OCI-LY1 (cell line): ENCODE data around the gene PCDHGA1.

ENCODE experiments used
- H2AFZ ChIP-seq: fragments of 200-600 bp; sonication (generic), shearing (Covaris generic); 2 replicates; pipeline ENCODE4 v1.6.0; 2014; ENCODE audit warnings: antibody characterized with exemption, mild to moderate bottlenecking, low read length
- H3F3A ChIP-seq: fragments of 200-600 bp; sonication (generic), shearing (Covaris generic); 2 replicates; pipeline ENCODE4 v1.6.0; 2014; ENCODE audit warnings: mild to moderate bottlenecking, antibody characterized with exemption, low read length, moderate library complexity; ENCODE audit not compliant: insufficient read depth
- H3K27ac ChIP-seq: fragments of 200-600 bp; sonication (generic); 2 replicates; pipeline ENCODE4 v1.5.1; 2014; ENCODE audit warnings: low read length, mixed run types, mild to moderate bottlenecking, low read depth; ENCODE audit not compliant: poor library complexity, severe bottlenecking
- H3K27me3 ChIP-seq: fragments of 200-600 bp; sonication (generic); 2 replicates; pipeline ENCODE4 v1.6.0; 2014; ENCODE audit warnings: antibody characterized with exemption, mild to moderate bottlenecking, low read length, moderate library complexity; ENCODE audit not compliant: insufficient read depth
- H3K36me3 ChIP-seq: fragments of 200-600 bp; sonication (generic); 2 replicates; pipeline ENCODE4 v1.6.1; 2014; ENCODE audit warnings: mild to moderate bottlenecking, antibody characterized with exemption, low read length, moderate library complexity, mixed read lengths; ENCODE audit not compliant: insufficient read depth
- H3K4me1 ChIP-seq: fragments of 200-600 bp; sonication (generic); 2 replicates; pipeline ENCODE4 v1.5.1; 2014; ENCODE audit warnings: mild to moderate bottlenecking, low read length, moderate library complexity; ENCODE audit not compliant: insufficient read depth, severe bottlenecking
- H3K4me2 ChIP-seq: fragments of 200-600 bp; sonication (generic), shearing (Covaris generic); 2 replicates; pipeline ENCODE4 v1.6.1; 2014; ENCODE audit warnings: low read length
- H3K4me3 ChIP-seq: fragments of 200-600 bp; sonication (generic); 2 replicates; pipeline ENCODE4 v1.5.1; 2014; ENCODE audit warnings: low read length, low read depth, mild to moderate bottlenecking, mixed read lengths; ENCODE audit not compliant: poor library complexity, severe bottlenecking
- H3K79me2 ChIP-seq: fragments of 200-600 bp; shearing (Covaris generic); 2 replicates; pipeline ENCODE4 v1.6.1; 2016; ENCODE audit warnings: mixed run types, low read length, mixed read lengths; ENCODE audit not compliant: insufficient read depth
- H3K9ac ChIP-seq: fragments of 200-600 bp; sonication (generic), shearing (Covaris generic); 2 replicates; pipeline ENCODE4 v1.6.1; 2014; ENCODE audit warnings: mild to moderate bottlenecking, low read length, mixed read lengths
- H3K9me2 ChIP-seq: fragments of 200-600 bp; sonication (generic), shearing (Covaris generic); 2 replicates; pipeline ENCODE4 v1.6.1; 2014; ENCODE audit warnings: low read depth, mild to moderate bottlenecking, low read length, mixed read lengths
- H3K9me3 ChIP-seq: fragments of 200-600 bp; shearing (Covaris generic); 2 replicates; pipeline ENCODE4 v1.6.1; 2014; ENCODE audit warnings: low read length, mixed read lengths
- H4K20me1 ChIP-seq: fragments of 200-600 bp; sonication (generic), shearing (Covaris generic); 2 replicates; pipeline ENCODE4 v1.6.0; 2016; ENCODE audit warnings: mild to moderate bottlenecking, low read length; ENCODE audit not compliant: insufficient read depth
- EZH2 ChIP-seq: fragments of 200-600 bp; sonication (generic), shearing (Covaris generic); IDR thresholded peaks from 2 replicates; pipeline ENCODE4 v1.8.0; 2017; ENCODE audit warnings: borderline replicate concordance, mixed run types, mild to moderate bottlenecking, antibody characterized with exemption, low read length, moderate library complexity, mixed read lengths
- TF ChIP-seq, protein P1 (sequence below): fragments of 200-600 bp; sonication (generic), shearing (Covaris generic); IDR thresholded peaks from 2 replicates; pipeline ENCODE4 v1.5.1; 2017; ENCODE audit warnings: mild to moderate bottlenecking, antibody characterized with exemption, low read length, moderate library complexity, mixed read lengths

The PCDHGA1 gene

DNA sequence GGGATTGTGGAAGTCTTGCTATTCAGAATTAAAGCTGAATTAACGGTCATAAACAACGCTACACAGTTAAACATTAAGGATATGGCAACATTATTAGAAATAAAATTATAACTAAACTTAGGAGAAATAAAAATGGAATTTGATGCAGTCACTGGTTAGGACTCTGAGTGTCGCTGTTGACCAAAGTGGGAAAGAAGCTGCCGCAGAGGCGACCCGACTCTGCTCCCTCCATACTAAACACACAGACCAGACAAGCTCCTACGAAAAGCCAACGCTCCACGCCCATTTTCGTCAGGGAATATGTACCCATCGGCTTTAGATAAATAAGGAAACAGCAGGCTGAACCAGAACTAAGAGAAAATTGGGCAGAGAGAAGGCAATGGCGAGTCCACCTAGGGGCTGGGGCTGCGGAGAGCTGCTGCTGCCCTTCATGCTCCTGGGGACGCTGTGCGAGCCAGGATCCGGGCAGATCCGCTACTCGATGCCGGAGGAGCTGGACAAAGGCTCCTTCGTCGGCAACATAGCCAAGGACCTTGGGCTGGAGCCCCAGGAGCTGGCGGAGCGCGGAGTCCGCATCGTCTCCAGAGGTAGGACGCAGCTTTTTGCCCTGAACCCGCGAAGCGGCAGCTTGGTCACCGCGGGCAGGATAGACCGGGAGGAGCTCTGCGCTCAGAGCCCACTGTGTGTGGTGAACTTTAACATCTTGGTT lies 33.8 kb downstream of the PCDHGA1 start, which contains the start of gene PCDHGA5:
Gene PCDHGA5, plus strand, starts transcription at position 211 of the 709 bp plus-strand sequence. Its CDS starts 169 bp downstream, at position 380.
- Histone ChIP-seq H3K27me3 (no peaks in the 10 kb centered on the region), H3K4me2 (no peak within 1 kb of the TSS), H3K9ac (no peak within 1 kb of the TSS), H3K79me2 (no peaks in the 10 kb centered on the region), H3K27ac (no peak within 1 kb of the TSS), H3K4me1 (no peaks in the 10 kb centered on the region), H3K4me3 (no peak within 1 kb of the TSS), H3K9me2 (no peaks in the 10 kb centered on the region), H3F3A (no peaks in the 10 kb centered on the region), H3K36me3 (no peaks in the 10 kb centered on the region), H2AFZ (no peak within 1 kb of the TSS), H4K20me1 (no peaks in the 10 kb centered on the region), H3K9me3 (peaks cover 37% of the 10 kb centered on the region)
- TF ChIP-seq, protein P1, sequence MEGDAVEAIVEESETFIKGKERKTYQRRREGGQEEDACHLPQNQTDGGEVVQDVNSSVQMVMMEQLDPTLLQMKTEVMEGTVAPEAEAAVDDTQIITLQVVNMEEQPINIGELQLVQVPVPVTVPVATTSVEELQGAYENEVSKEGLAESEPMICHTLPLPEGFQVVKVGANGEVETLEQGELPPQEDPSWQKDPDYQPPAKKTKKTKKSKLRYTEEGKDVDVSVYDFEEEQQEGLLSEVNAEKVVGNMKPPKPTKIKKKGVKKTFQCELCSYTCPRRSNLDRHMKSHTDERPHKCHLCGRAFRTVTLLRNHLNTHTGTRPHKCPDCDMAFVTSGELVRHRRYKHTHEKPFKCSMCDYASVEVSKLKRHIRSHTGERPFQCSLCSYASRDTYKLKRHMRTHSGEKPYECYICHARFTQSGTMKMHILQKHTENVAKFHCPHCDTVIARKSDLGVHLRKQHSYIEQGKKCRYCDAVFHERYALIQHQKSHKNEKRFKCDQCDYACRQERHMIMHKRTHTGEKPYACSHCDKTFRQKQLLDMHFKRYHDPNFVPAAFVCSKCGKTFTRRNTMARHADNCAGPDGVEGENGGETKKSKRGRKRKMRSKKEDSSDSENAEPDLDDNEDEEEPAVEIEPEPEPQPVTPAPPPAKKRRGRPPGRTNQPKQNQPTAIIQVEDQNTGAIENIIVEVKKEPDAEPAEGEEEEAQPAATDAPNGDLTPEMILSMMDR = no peak
- no peak for TF ChIP-seq EZH2

DNA sequence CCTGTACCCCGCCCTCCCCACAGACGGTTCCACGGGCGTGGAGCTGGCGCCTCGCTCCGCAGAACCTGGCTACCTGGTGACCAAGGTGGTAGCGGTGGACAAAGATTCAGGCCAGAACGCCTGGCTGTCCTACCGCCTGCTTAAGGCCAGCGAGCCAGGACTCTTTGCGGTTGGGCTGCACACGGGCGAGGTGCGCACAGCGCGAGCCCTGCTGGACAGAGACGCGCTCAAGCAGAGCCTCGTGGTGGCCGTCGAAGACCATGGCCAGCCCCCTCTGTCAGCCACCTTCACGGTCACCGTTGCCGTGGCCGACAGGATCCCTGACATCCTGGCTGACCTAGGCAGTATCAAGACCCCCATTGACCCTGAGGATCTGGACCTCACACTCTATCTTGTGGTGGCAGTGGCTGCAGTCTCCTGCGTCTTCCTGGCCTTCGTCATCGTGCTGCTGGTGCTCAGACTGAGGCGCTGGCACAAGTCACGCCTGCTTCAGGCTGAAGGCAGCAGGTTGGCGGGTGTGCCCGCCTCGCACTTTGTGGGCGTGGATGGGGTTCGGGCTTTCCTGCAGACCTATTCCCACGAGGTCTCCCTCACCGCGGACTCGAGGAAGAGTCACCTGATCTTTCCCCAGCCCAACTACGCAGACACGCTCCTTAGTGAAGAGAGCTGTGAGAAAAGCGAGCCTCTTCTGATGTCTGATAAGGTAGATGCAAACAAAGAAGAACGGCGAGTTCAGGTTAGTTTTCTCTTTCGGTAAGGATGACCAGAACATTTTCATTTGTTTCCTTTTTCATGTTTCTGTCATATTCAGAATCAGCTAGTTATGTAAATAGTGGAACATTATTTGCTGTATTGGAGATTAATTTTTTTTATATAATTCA lies 35.9 kb downstream of the PCDHGA1 start:
- Histone ChIP-seq H4K20me1 (no peaks in the 10 kb centered on the region), H3F3A (no peaks in the 10 kb centered on the region), H3K4me1 (no peaks in the 10 kb centered on the region), H3K9ac (no peak overlapping the region), H3K4me3 (no peak overlapping the region), H3K4me2 (no peak overlapping the region), H3K9me3 (peaks cover 32% of the 10 kb centered on the region), H2AFZ (no peak overlapping the region), H3K36me3 (no peaks in the 10 kb centered on the region), H3K27ac (no peak overlapping the region), H3K27me3 (no peaks in the 10 kb centered on the region), H3K9me2 (no peaks in the 10 kb centered on the region), H3K79me2 (no peaks in the 10 kb centered on the region)
- TF ChIP-seq EZH2 = no peak
- TF ChIP-seq, protein P1 = no peak

DNA sequence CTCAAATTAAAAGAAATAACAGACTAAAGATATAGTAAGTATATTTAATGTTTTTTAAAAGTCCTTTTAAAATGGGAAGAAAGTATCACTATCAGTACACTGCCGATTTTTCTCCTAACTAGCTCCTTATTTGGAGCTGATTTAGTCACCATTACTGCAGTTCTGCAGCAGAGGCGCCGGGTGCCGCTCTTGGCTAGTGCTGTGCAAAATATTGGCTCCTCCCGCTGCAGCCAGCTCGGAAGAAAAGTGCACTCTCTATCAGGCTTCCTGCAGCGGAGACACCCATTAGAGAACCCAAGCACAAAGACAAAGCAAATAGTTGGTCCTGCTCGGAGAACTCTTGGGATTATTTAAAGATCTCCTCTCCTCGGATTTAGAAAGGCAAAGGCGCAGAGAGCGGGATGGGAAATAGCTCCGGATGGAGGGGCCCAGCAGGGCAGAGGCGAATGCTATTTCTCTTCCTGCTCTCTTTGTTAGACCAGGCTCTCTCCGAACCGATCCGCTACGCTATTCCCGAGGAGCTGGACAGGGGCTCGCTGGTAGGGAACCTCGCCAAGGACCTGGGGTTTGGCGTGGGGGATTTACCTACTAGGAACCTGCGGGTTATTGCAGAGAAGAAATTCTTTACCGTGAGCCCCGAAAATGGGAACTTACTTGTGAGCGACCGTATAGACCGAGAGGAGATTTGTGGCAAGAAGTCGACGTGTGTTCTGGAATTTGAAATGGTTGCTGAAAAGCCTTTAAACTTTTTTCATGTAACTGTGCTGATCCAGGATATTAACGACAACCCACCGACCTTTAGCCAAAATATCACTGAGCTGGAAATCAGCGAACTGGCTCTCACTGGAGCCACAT lies 39.9 kb downstream of the PCDHGA1 start, which contains the start of gene PCDHGB3:
Gene PCDHGB3, plus strand, starts transcription at position 249 of the 855 bp plus-strand sequence. Its CDS starts 153 bp downstream, at position 402.
- Histone ChIP-seq H4K20me1 (no peaks in the 10 kb centered on the region), H3F3A (no peaks in the 10 kb centered on the region), H3K27ac (no peak within 1 kb of the TSS), H3K4me1 (no peaks in the 10 kb centered on the region), H2AFZ (no peak within 1 kb of the TSS), H3K9ac (no peak within 1 kb of the TSS), H3K36me3 (no peaks in the 10 kb centered on the region), H3K27me3 (no peaks in the 10 kb centered on the region), H3K9me2 (no peaks in the 10 kb centered on the region), H3K4me2 (no peak within 1 kb of the TSS), H3K4me3 (no peak within 1 kb of the TSS), H3K79me2 (no peaks in the 10 kb centered on the region), H3K9me3 (peaks cover 27% of the 10 kb centered on the region)
- TF ChIP-seq EZH2 = no peak
- TF ChIP-seq, protein P1 = 0 out of 2 replicates have a peak, but pooled peaks have one; percentile 13
